Lower lobe of right lung (tissue), 2 donors: ENCODE measurements around the gene DSTN. TPM values are rescaled to one million over a fixed set of nuclear protein-coding genes. Genes with fewer than 3 reads are reported as not detected.

ENCODE experiments used
- ATAC-seq, 2 donors: fragments of 200-7000 bp; cut with Tn5 transposase; one replicate each; pipeline ENCODE4 v1.9.1; 2020 to 2022; ENCODE audit warnings: mild to moderate bottlenecking in 2 of 2, moderate library complexity in 2 of 2
- DNase-seq: peaks from one replicate; pipeline ENCODE4 v3.0.0-alpha.2; 2020
- H3K27ac ChIP-seq: fragments of 200-600 bp; one replicate; pipeline ENCODE4 v1.8.0; 2022
- H3K27me3 ChIP-seq: fragments of 200-600 bp; one replicate; pipeline ENCODE4 v1.8.0; 2022; ENCODE audit warnings: low read depth
- H3K36me3 ChIP-seq: fragments of 200-600 bp; one replicate; pipeline ENCODE4 v1.8.0; 2022; ENCODE audit warnings: mild to moderate bottlenecking
- H3K4me1 ChIP-seq: fragments of 200-600 bp; one replicate; pipeline ENCODE4 v1.8.0; 2022
- H3K4me3 ChIP-seq: fragments of 200-600 bp; one replicate; pipeline ENCODE4 v1.8.0; 2022; ENCODE audit warnings: mild to moderate bottlenecking
- H3K9me3 ChIP-seq: fragments of 200-600 bp; one replicate; pipeline ENCODE4 v1.8.0; 2022
- CTCF ChIP-seq: fragments of 200-600 bp; IDR thresholded peaks from one replicate; pipeline ENCODE4 v1.8.0; 2022; ENCODE audit warnings: antibody characterized with exemption, mild to moderate bottlenecking
- intact Hi-C: fragments of 100-400 bp; cut with DNase I; formaldehyde crosslinking; loops from one replicate; pipeline ENCODE4 v1.11.0; 2022
- total RNA-seq: library from RNA; stranded (reverse); fragmentation: NEBNext Ultra II Directional; extraction: Animal tissue kit (Norgen Biotek cat#: 25700); gene quantifications from one replicate; pipeline ENCODE4 v1.2.1, GENCODE V29; 2021
- donor health status: DM: no; HTN: yes; CAD: no; lungs with severe emphysema.

The DSTN gene
- total RNA-seq, 1 donor from 2014 or later: 347 TPM

GRCh38 chr20:17570347-17571152 is 675 bp downstream of the DSTN start:
- no peak for TF ChIP-seq CTCF
- intact Hi-C loops: no loop called here
- Histone ChIP-seq H3K27ac (peak overlapping the region; percentile 100), H3K27me3 (no peaks in the 10 kb centered on the region), H3K4me1 (peaks cover 56% of the 10 kb centered on the region), H3K9me3 (no peaks in the 10 kb centered on the region), H3K36me3 (peaks cover 6% of the 10 kb centered on the region), H3K4me3 (peak overlapping the region; percentile 97)
- peak; percentile 49 for ATAC-seq
- peak; percentile 62 for DNase-seq

- intact Hi-C loops: no loop called here
- no peaks in the 10 kb centered on the region for H3K9me3 ChIP-seq
- H3K4me1 ChIP-seq: peaks cover 62% of the 10 kb centered on the region
- no peaks in the 10 kb centered on the region for H3K27me3 ChIP-seq
- peaks cover 6% of the 10 kb centered on the region for H3K36me3 ChIP-seq
- H3K27ac ChIP-seq: peak overlapping the region; percentile 100
- TF ChIP-seq CTCF: no peak
- H3K4me3 ChIP-seq: peak overlapping the region; percentile 97
- no peak for ATAC-seq
- no peak for DNase-seq
These were observed 1.3 kb downstream of the DSTN start for GRCh38 chr20:17571153-17571527.

DNA sequence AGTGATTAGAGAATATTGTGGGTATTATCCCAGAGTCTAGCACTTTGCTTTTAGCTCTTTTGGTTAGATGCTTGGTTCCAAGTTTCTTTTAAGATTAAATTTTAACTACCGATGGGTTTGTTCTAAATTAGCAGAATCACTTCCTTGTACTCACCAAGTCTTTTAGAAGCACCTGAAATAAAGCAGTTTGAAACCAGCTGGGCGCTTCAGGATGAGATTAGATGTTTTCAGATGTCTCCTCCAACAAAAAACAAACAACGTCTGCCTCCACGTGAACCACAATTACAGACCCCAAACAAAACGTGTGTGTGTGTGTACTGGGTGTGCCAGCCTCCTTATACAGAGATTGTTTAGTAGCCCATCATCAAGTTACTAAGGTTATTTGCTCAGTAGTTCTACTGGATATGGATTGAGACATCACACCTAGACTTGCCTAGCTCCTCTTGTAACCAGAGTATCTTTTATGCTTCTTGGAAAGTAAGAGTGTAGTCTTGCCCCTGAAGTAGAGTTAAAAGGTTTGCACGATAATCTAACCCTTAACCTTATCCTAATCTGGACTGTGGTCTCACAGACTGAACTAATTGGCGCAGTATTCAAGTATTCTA is 2.3 kb downstream of the DSTN start:
- Histone ChIP-seq H3K9me3 (no peaks in the 10 kb centered on the region), H3K4me1 (peaks cover 72% of the 10 kb centered on the region), H3K27me3 (no peaks in the 10 kb centered on the region), H3K27ac (peak overlapping the region; percentile 100), H3K36me3 (peaks cover 6% of the 10 kb centered on the region), H3K4me3 (peak overlapping the region; percentile 97)
- no peak for ATAC-seq
- no peak for DNase-seq
- no peak for TF ChIP-seq CTCF
- intact Hi-C loops: no loop called here

- intact Hi-C loops: no loop called here
- Histone ChIP-seq H3K4me1 (peaks cover 69% of the 10 kb centered on the region), H3K27ac (no peak overlapping the region), H3K9me3 (no peaks in the 10 kb centered on the region), H3K4me3 (peak overlapping the region; percentile 97), H3K36me3 (peaks cover 6% of the 10 kb centered on the region), H3K27me3 (no peaks in the 10 kb centered on the region)
- TF ChIP-seq CTCF: no peak
- DNase-seq: no peak
- no peak for ATAC-seq
These were observed 3.6 kb downstream of the DSTN start for GRCh38 chr20:17573463-17573862.

GRCh38 chr20:17576215-17576614 is 6.3 kb downstream of the DSTN start:
- TF ChIP-seq CTCF: no peak
- ATAC-seq: no peak
- Histone ChIP-seq H3K27ac (no peak overlapping the region), H3K27me3 (no peaks in the 10 kb centered on the region), H3K36me3 (peaks cover 6% of the 10 kb centered on the region), H3K9me3 (no peaks in the 10 kb centered on the region), H3K4me1 (peaks cover 80% of the 10 kb centered on the region), H3K4me3 (no peak overlapping the region)
- intact Hi-C loops: no loop called here
- DNase-seq: no peak
